Measurements from ENCODE around the gene NCEH1. TPM values are rescaled to one million over a fixed set of nuclear protein-coding genes. Genes with fewer than 3 reads are reported as not detected.

Gene NCEH1
- total and polyA plus RNA-seq, 9 of the 15 experiments (the other 6 are each of a cell fraction or from before 2014, with no cell fraction given), result 1.3 to 5.0 (median 2.8) TPM

- TF ChIP-seq SRSF7 (optimal IDR thresholded peaks at IDR 0.05; ENCODE audit: low read depth, low read length), result no peak
- TF ChIP-seq MTA1 (IDR thresholded peaks at IDR 0.05; ENCODE audit: borderline replicate concordance), result peak; percentile 80; the same call in 1 of the 2 replicates
- TF ChIP-seq FOXJ2 (tag; IDR thresholded peaks at IDR 0.05), result peak; percentile 76
- TF ChIP-seq, protein P1, sequence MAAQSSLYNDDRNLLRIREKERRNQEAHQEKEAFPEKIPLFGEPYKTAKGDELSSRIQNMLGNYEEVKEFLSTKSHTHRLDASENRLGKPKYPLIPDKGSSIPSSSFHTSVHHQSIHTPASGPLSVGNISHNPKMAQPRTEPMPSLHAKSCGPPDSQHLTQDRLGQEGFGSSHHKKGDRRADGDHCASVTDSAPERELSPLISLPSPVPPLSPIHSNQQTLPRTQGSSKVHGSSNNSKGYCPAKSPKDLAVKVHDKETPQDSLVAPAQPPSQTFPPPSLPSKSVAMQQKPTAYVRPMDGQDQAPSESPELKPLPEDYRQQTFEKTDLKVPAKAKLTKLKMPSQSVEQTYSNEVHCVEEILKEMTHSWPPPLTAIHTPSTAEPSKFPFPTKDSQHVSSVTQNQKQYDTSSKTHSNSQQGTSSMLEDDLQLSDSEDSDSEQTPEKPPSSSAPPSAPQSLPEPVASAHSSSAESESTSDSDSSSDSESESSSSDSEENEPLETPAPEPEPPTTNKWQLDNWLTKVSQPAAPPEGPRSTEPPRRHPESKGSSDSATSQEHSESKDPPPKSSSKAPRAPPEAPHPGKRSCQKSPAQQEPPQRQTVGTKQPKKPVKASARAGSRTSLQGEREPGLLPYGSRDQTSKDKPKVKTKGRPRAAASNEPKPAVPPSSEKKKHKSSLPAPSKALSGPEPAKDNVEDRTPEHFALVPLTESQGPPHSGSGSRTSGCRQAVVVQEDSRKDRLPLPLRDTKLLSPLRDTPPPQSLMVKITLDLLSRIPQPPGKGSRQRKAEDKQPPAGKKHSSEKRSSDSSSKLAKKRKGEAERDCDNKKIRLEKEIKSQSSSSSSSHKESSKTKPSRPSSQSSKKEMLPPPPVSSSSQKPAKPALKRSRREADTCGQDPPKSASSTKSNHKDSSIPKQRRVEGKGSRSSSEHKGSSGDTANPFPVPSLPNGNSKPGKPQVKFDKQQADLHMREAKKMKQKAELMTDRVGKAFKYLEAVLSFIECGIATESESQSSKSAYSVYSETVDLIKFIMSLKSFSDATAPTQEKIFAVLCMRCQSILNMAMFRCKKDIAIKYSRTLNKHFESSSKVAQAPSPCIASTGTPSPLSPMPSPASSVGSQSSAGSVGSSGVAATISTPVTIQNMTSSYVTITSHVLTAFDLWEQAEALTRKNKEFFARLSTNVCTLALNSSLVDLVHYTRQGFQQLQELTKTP (IDR thresholded peaks at IDR 0.05; ENCODE audit: low read depth in 1 of 2, partially characterized antibody in 2 of 2), result peak; percentile 44 to 48
- TF ChIP-seq NCOR1 (IDR thresholded peaks at IDR 0.05), result peak; percentile 38; the same call in 1 of the 2 replicates
- 0 out of 2 replicates have a peak, but pooled peaks have one; percentile 11 for TF ChIP-seq TEAD2 (tag; IDR thresholded peaks at IDR 0.05)
- TF ChIP-seq TAF9B (IDR thresholded peaks at IDR 0.05; ENCODE audit: partially characterized antibody), result peak; percentile 28
- no peak for TF ChIP-seq ZNF699 (CRISPR knock-in tag; IDR thresholded peaks at IDR 0.05; ENCODE audit: insufficient replicate concordance)
- peak; percentile 47 to 66; a peak in 3 of 4 replicates for TF ChIP-seq TRIM24 (IDR thresholded peaks at IDR 0.05)
- TF ChIP-seq SOX6 (IDR thresholded peaks at IDR 0.05), result peak; percentile 87
- TF ChIP-seq TEAD4 (IDR thresholded peaks at IDR 0.05; ENCODE audit: low read length), result peak; percentile 59; the same call in 1 of the 2 replicates
- no peak for TF ChIP-seq TEAD4 (CRISPR knock-in tag; IDR thresholded peaks at IDR 0.05; ENCODE audit: borderline replicate concordance)
- TF ChIP-seq ELF4 (CRISPR knock-in tag; IDR thresholded peaks at IDR 0.05), result peak; percentile 57; the same call in 1 of the 2 replicates
- peak; percentile 70; the same call in 1 of the 2 replicates for TF ChIP-seq DPF2 (IDR thresholded peaks at IDR 0.05)
- peak; percentile 43; the same call in 1 of the 2 replicates for TF ChIP-seq SMARCC2 (IDR thresholded peaks at IDR 0.05; ENCODE audit: low read depth)
- TF ChIP-seq PYGO2 (tag; IDR thresholded peaks at IDR 0.05), result peak; percentile 51; the same call in 1 of the 2 replicates
- TF ChIP-seq TAF1 (IDR thresholded peaks at IDR 0.05; ENCODE audit: control insufficient read depth, extremely low read depth, insufficient read depth, low read length, severe bottlenecking), result no peak
- peak; percentile 75 for TF ChIP-seq TAL1 (IDR thresholded peaks at IDR 0.05)
- no peak for TF ChIP-seq ZNF316 (IDR thresholded peaks at IDR 0.05)
- no peak for TF ChIP-seq FOXA1 (IDR thresholded peaks at IDR 0.05; ENCODE audit: borderline replicate concordance)
- peak; percentile 20 for TF ChIP-seq CCNT2 (IDR thresholded peaks at IDR 0.05; ENCODE audit: borderline replicate concordance, extremely low read depth, insufficient read length, low read depth, low read length)
- TF ChIP-seq JUND (IDR thresholded peaks at IDR 0.05; ENCODE audit: borderline replicate concordance, low read depth, low read length), result peak; percentile 13; the same call in 1 of the 2 replicates
- TF ChIP-seq JUND (tag; IDR thresholded peaks at IDR 0.05; ENCODE audit: borderline replicate concordance, low read depth, low read length), result peak; percentile 23; the same call in 1 of the 3 replicates
- peak; percentile 58 for TF ChIP-seq CBFA2T2 (conservative IDR thresholded peaks at IDR 0.05)
- peak; percentile 45; the same call in 1 of the 2 replicates for TF ChIP-seq CXXC5 (CRISPR knock-in tag; IDR thresholded peaks at IDR 0.05)
- TF ChIP-seq ADNP (tag; IDR thresholded peaks at IDR 0.05), result peak; percentile 58; the same call in 1 of the 2 replicates
- TF ChIP-seq, protein P2, sequence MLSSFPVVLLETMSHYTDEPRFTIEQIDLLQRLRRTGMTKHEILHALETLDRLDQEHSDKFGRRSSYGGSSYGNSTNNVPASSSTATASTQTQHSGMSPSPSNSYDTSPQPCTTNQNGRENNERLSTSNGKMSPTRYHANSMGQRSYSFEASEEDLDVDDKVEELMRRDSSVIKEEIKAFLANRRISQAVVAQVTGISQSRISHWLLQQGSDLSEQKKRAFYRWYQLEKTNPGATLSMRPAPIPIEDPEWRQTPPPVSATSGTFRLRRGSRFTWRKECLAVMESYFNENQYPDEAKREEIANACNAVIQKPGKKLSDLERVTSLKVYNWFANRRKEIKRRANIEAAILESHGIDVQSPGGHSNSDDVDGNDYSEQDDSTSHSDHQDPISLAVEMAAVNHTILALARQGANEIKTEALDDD (IDR thresholded peaks at IDR 0.05), result peak; percentile 35; the same call in 1 of the 2 replicates
Observed at GRCh38 chr3:172591125-172591605, 119.7 kb downstream of the NCEH1 start (continued).
